GM21526 (cell line): ENCODE measurements around the gene SPEM1.
"Not testable (repeated sequence)": the region's sequence is repeated elsewhere in the genome, so short reads cannot be mapped to it uniquely, and the experiment has no call there.

ENCODE experiments used
- ATAC-seq: cut with Tn5 transposase; IDR thresholded peaks from one replicate; pipeline ENCODE4 v1.9.1; 2021; ENCODE audit warnings: moderate library complexity; ENCODE audit not compliant: unreplicated experiment, low FRiP score

SPEM1 gene

GRCh38 chr17:7467498-7467897 lies 47.4 kb downstream of the SPEM1 start:
- ATAC-seq: no peak

DNA sequence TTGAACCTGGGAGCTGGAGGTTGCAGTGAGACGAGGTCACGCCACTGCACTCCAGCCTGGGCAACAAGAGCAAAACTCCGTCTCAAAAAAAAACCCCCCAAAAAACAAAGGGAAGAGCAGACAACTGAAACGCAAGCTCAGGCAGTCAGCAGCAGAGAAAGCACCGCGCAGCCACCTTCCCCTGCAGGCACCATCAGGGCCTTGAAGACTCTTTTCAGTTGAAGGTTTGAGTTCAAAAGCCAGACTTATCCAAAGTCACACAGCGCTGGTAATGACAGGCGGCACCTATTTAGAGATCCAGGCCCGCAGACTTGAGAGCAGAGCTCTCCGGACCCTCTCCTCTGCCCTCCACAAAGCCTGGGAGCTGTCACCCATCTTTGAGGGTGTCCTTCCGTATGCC lies 48.2 kb downstream of the SPEM1 start:
- ATAC-seq: no peak

- no peak for ATAC-seq
These were observed 48.8 kb downstream of the SPEM1 start for GRCh38 chr17:7468804-7469389.

DNA sequence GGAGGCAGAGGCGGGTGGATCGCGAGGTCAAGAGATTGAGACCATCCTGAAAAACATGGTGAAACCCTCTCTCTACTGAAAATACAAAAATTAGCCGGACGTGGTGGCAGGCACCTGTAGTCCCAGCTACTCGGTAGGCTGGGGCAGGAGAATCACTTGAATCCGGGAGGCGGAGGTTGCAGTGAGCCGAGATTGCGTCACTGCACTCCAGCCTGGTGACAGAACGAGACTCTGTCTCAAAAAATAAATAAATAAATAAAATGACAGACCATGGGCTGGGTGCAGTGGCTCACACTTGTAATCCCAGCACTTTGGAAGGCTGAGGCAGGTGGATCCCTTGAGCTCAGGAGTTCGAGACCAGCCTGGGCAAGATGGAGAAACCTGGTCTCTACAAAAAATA lies 49.7 kb downstream of the SPEM1 start:
- not testable (repeated sequence) for ATAC-seq

DNA sequence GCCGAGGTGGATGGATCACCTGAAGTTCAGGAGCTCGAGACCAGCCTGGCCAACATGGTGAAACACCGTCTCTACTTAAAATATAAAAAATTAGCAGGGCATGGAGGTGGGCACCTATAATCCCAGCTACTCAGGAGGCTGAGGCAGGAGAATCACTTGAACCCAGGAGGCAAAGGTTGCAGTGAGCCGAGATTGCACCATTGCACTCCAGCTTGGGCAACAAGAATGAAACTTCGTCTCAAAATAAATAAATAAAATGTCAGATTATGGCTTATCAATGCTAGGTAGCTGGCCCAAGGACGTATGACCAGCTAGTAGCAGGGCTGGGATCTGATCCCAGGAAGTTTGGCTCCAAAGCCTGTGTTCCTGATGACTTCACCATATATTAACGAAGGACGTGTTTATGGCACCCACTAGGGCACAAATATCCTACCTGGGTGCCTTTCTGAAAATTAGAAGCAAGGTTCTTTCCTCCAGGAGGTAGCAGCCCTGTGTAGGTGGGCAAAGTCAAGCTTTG lies 50.4 kb downstream of the SPEM1 start:
- ATAC-seq: not testable (repeated sequence)
